Fibroblast of lung (primary cell): ENCODE results near the gene AFG3L2.

Experiments used
- CTCF ChIP-seq, 2 donors: IDR thresholded peaks in 1 of 2; conservative IDR thresholded peaks in 1 of 2; 1 replicate in 1 of 2; 2 replicates in 1 of 2; pipeline ENCODE4 v1.5.1; 2011 to 2012; ENCODE audit warnings: low read length in 2 of 2, control low read depth in 1 of 2, inconsistent platforms in 1 of 2, low read depth in 1 of 2, mild to moderate bottlenecking in 1 of 2
- EZH2 ChIP-seq: IDR thresholded peaks from 2 replicates; pipeline ENCODE4 v1.5.1; 2012; ENCODE audit warnings: low read length, control low read depth, mild to moderate bottlenecking; ENCODE audit errors: missing control alignments

- TF ChIP-seq CTCF (conservative IDR thresholded peaks at IDR 0.05 in 1 of 2, IDR thresholded peaks at IDR 0.05 in 1 of 2; ENCODE audit: low read depth in 1 of 2, low read length in 2 of 2): no peak
- TF ChIP-seq EZH2: no peak
These were observed 33.1 kb upstream of the AFG3L2 start for GRCh38 chr18:12410081-12410481.
